ENCODE results near the gene BCL7B.
A peak's percentile ranks its signal among the peaks of the same experiment; 100 is the strongest.
"Not testable (repeated sequence)": the region's sequence is repeated elsewhere in the genome, so short reads cannot be mapped to it uniquely, and the experiment has no call there.

BCL7B gene

GRCh38 chr7:73526896-73527821, 30.3 kb downstream of the BCL7B start:
- no peaks in the 10 kb centered on the region for H3K4me1 ChIP-seq (ENCODE audit: insufficient read depth, low read length)
- H3K9me3 ChIP-seq (ENCODE audit: insufficient read depth, low read depth, low read length) = no peaks in the 10 kb centered on the region
- H3K27me3 ChIP-seq (ENCODE audit: insufficient read depth, low read length) = no peaks in the 10 kb centered on the region
- H3K36me3 ChIP-seq (ENCODE audit: insufficient read depth, low read depth, low read length) = no peaks in the 10 kb centered on the region
- no peak overlapping the region for H3K9ac ChIP-seq (ENCODE audit: low read depth, low read length)
- no peak overlapping the region for H3K4me3 ChIP-seq (ENCODE audit: low read length)
- no peak overlapping the region for H3K27ac ChIP-seq (ENCODE audit: low read length)

GRCh38 chr7:73526158-73526494, 31.4 kb downstream of the BCL7B start:
- not testable (repeated sequence) for H3K9me3 ChIP-seq (ENCODE audit: insufficient read depth, low read depth, low read length); H3K27me3 ChIP-seq (ENCODE audit: insufficient read depth, low read length); H3K9ac ChIP-seq (ENCODE audit: low read depth, low read length); H3K4me3 ChIP-seq (ENCODE audit: low read length); H3K4me1 ChIP-seq (ENCODE audit: insufficient read depth, low read length); H3K27ac ChIP-seq (ENCODE audit: low read length); H3K36me3 ChIP-seq (ENCODE audit: insufficient read depth, low read depth, low read length)

- Histone ChIP-seq H3K36me3 (ENCODE audit: insufficient read depth, low read depth, low read length) (peaks cover 29% of the 10 kb centered on the region), H3K9ac (ENCODE audit: low read depth, low read length) (peak within 1 kb of the TSS; percentile 89), H3K27me3 (ENCODE audit: insufficient read depth, low read length) (no peaks in the 10 kb centered on the region), H3K4me3 (ENCODE audit: low read length) (peak within 1 kb of the TSS; percentile 82), H3K27ac (ENCODE audit: low read length) (peak within 1 kb of the TSS; percentile 84), H3K9me3 (ENCODE audit: insufficient read depth, low read depth, low read length) (no peaks in the 10 kb centered on the region), H3K4me1 (ENCODE audit: insufficient read depth, low read length) (peaks cover 12% of the 10 kb centered on the region; the same call in 1 of the 2 replicates)
These were observed 35.2 kb downstream of the BCL7B start, which contains the start of gene BAZ1B for GRCh38 chr7:73522105-73522872. Gene BAZ1B (minus strand): TSS chr7:73522293. CDS start chr7:73521933, 360 bp downstream.

- Histone ChIP-seq H3K27ac (ENCODE audit: low read length) (peak overlapping the region; percentile 84), H3K9me3 (ENCODE audit: insufficient read depth, low read depth, low read length) (no peaks in the 10 kb centered on the region), H3K4me3 (ENCODE audit: low read length) (peak overlapping the region; percentile 82; the same call in 1 of the 2 replicates), H3K9ac (ENCODE audit: low read depth, low read length) (peak overlapping the region; percentile 89; the same call in 1 of the 2 replicates), H3K36me3 (ENCODE audit: insufficient read depth, low read depth, low read length) (peaks cover 35% of the 10 kb centered on the region), H3K4me1 (ENCODE audit: insufficient read depth, low read length) (peaks cover 12% of the 10 kb centered on the region; the same call in 1 of the 2 replicates), H3K27me3 (ENCODE audit: insufficient read depth, low read length) (no peaks in the 10 kb centered on the region)
These were observed 35.8 kb downstream of the BCL7B start for GRCh38 chr7:73521636-73522104.

GRCh38 chr7:73520673-73521635, 36.5 kb downstream of the BCL7B start:
- Histone ChIP-seq H3K36me3 (ENCODE audit: insufficient read depth, low read depth, low read length) (peaks cover 42% of the 10 kb centered on the region), H3K4me1 (ENCODE audit: insufficient read depth, low read length) (peaks cover 12% of the 10 kb centered on the region; the same call in 1 of the 2 replicates), H3K4me3 (ENCODE audit: low read length) (peak overlapping the region; percentile 82), H3K27ac (ENCODE audit: low read length) (peak overlapping the region; percentile 84), H3K27me3 (ENCODE audit: insufficient read depth, low read length) (no peaks in the 10 kb centered on the region), H3K9me3 (ENCODE audit: insufficient read depth, low read depth, low read length) (no peaks in the 10 kb centered on the region), H3K9ac (ENCODE audit: low read depth, low read length) (peak overlapping the region; percentile 89; the same call in 1 of the 2 replicates)

GRCh38 chr7:73519867-73520672, 37.4 kb downstream of the BCL7B start:
- Histone ChIP-seq H3K27ac (ENCODE audit: low read length) (no peak overlapping the region), H3K4me1 (ENCODE audit: insufficient read depth, low read length) (peaks cover 12% of the 10 kb centered on the region; the same call in 1 of the 2 replicates), H3K9me3 (ENCODE audit: insufficient read depth, low read depth, low read length) (no peaks in the 10 kb centered on the region), H3K4me3 (ENCODE audit: low read length) (peak overlapping the region; percentile 82), H3K27me3 (ENCODE audit: insufficient read depth, low read length) (no peaks in the 10 kb centered on the region), H3K36me3 (ENCODE audit: insufficient read depth, low read depth, low read length) (peaks cover 51% of the 10 kb centered on the region), H3K9ac (ENCODE audit: low read depth, low read length) (peak overlapping the region; percentile 89; the same call in 1 of the 2 replicates)

- H3K4me1 ChIP-seq (ENCODE audit: insufficient read depth, low read length) = peaks cover 12% of the 10 kb centered on the region; the same call in 1 of the 2 replicates
- H3K27ac ChIP-seq (ENCODE audit: low read length) = no peak overlapping the region
- H3K4me3 ChIP-seq (ENCODE audit: low read length) = peak overlapping the region; percentile 82; the same call in 1 of the 2 replicates
- no peak overlapping the region for H3K9ac ChIP-seq (ENCODE audit: low read depth, low read length)
- peaks cover 67% of the 10 kb centered on the region for H3K36me3 ChIP-seq (ENCODE audit: insufficient read depth, low read depth, low read length)
- H3K27me3 ChIP-seq (ENCODE audit: insufficient read depth, low read length) = no peaks in the 10 kb centered on the region
- H3K9me3 ChIP-seq (ENCODE audit: insufficient read depth, low read depth, low read length) = no peaks in the 10 kb centered on the region
These were observed 39.0 kb downstream of the BCL7B start for GRCh38 chr7:73518470-73518869.

- H3K9me3 ChIP-seq (ENCODE audit: insufficient read depth, low read depth, low read length) = no peaks in the 10 kb centered on the region
- peaks cover 12% of the 10 kb centered on the region; the same call in 1 of the 2 replicates for H3K4me1 ChIP-seq (ENCODE audit: insufficient read depth, low read length)
- no peak overlapping the region for H3K27ac ChIP-seq (ENCODE audit: low read length)
- H3K9ac ChIP-seq (ENCODE audit: low read depth, low read length) = peak overlapping the region; percentile 16; the same call in 1 of the 2 replicates
- H3K4me3 ChIP-seq (ENCODE audit: low read length) = no peak overlapping the region
- H3K36me3 ChIP-seq (ENCODE audit: insufficient read depth, low read depth, low read length) = peaks cover 78% of the 10 kb centered on the region
- H3K27me3 ChIP-seq (ENCODE audit: insufficient read depth, low read length) = no peaks in the 10 kb centered on the region
These were observed 40.1 kb downstream of the BCL7B start for GRCh38 chr7:73517241-73517995.

GRCh38 chr7:73515178-73515577, 42.3 kb downstream of the BCL7B start:
- no peak overlapping the region for H3K9ac ChIP-seq (ENCODE audit: low read depth, low read length)
- peaks cover 91% of the 10 kb centered on the region for H3K36me3 ChIP-seq (ENCODE audit: insufficient read depth, low read depth, low read length)
- H3K4me1 ChIP-seq (ENCODE audit: insufficient read depth, low read length) = peaks cover 9% of the 10 kb centered on the region; the same call in 1 of the 2 replicates
- H3K4me3 ChIP-seq (ENCODE audit: low read length) = no peak overlapping the region
- no peak overlapping the region for H3K27ac ChIP-seq (ENCODE audit: low read length)
- no peaks in the 10 kb centered on the region for H3K27me3 ChIP-seq (ENCODE audit: insufficient read depth, low read length)
- no peaks in the 10 kb centered on the region for H3K9me3 ChIP-seq (ENCODE audit: insufficient read depth, low read depth, low read length)
